Fibroblast of mammary gland (primary cell): ENCODE data around the gene INSL3.

Source experiments
- DNase-seq: peaks from one replicate; pipeline ENCODE4 v3.0.0-alpha.2; 2010; ENCODE audit warnings: low read depth
- H3K4me3 ChIP-seq: 2 replicates; pipeline ENCODE4 v1.5.1; 2011; ENCODE audit warnings: low read depth, mild to moderate bottlenecking, low read length, moderate library complexity; ENCODE audit not compliant: control insufficient read depth
- TF ChIP-seq, protein P1 (sequence below): conservative IDR thresholded peaks from 2 replicates; pipeline ENCODE4 v1.5.1; 2011; ENCODE audit warnings: low read depth, low read length, inconsistent platforms; ENCODE audit not compliant: control insufficient read depth, insufficient read depth

INSL3 gene

DNA sequence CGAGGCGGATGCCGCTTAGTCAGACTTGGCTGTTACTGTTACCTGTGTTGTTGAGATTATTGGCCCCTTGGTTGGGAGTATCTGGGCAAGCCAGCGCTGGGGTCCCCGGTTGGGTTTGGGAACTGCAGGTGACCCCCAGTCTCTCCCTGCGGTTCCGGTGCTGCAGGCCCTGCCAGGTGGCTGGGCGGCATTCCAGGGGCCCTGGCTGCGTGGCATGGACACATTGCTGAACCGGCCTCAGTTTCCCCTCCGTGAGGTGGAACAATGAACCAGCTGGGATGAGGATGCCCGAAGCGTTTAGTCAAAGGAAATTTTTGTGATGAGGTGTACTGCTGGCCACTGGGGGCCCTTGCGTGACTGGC is 25.8 kb downstream of the INSL3 start:
- TF ChIP-seq, protein P1, sequence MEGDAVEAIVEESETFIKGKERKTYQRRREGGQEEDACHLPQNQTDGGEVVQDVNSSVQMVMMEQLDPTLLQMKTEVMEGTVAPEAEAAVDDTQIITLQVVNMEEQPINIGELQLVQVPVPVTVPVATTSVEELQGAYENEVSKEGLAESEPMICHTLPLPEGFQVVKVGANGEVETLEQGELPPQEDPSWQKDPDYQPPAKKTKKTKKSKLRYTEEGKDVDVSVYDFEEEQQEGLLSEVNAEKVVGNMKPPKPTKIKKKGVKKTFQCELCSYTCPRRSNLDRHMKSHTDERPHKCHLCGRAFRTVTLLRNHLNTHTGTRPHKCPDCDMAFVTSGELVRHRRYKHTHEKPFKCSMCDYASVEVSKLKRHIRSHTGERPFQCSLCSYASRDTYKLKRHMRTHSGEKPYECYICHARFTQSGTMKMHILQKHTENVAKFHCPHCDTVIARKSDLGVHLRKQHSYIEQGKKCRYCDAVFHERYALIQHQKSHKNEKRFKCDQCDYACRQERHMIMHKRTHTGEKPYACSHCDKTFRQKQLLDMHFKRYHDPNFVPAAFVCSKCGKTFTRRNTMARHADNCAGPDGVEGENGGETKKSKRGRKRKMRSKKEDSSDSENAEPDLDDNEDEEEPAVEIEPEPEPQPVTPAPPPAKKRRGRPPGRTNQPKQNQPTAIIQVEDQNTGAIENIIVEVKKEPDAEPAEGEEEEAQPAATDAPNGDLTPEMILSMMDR = no peak
- DNase-seq = no peak
- no peak overlapping the region for H3K4me3 ChIP-seq

GRCh38 chr19:17794731-17795494 is 26.4 kb downstream of the INSL3 start, which contains the start of gene B3GNT3:
Gene B3GNT3, plus strand, starts transcription at chr19:17795138. Its CDS starts 12,670 bp downstream, at chr19:17807808.
- TF ChIP-seq, protein P1 = no peak
- no peak for DNase-seq
- H3K4me3 ChIP-seq = no peak within 1 kb of the TSS

DNA sequence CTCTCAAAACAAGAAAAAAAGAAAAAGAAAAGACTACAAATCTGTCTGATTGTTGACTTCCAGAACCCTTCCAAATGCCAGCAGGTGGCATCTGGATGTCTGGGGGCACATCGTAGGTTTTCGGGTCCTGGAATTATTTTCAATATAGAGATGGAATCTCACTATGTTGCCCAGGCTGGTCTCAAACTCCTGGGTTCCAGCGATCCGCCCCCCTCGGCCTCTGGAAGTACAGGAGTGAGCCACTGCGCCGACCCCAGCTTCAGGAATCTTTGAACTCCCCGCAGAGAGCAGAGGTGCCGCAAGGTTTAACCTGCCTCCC is 26.9 kb downstream of the INSL3 start:
- TF ChIP-seq, protein P1 = no peak
- no peak for DNase-seq
- no peak overlapping the region for H3K4me3 ChIP-seq

GRCh38 chr19:17790059-17790780 is 31.1 kb downstream of the INSL3 start:
- no peak for DNase-seq
- TF ChIP-seq, protein P1 = no peak
- H3K4me3 ChIP-seq = no peak overlapping the region

- DNase-seq = no peak
- H3K4me3 ChIP-seq = no peak overlapping the region
- TF ChIP-seq, protein P1 = no peak
These were observed 32.7 kb downstream of the INSL3 start for GRCh38 chr19:17788632-17789031.

DNA sequence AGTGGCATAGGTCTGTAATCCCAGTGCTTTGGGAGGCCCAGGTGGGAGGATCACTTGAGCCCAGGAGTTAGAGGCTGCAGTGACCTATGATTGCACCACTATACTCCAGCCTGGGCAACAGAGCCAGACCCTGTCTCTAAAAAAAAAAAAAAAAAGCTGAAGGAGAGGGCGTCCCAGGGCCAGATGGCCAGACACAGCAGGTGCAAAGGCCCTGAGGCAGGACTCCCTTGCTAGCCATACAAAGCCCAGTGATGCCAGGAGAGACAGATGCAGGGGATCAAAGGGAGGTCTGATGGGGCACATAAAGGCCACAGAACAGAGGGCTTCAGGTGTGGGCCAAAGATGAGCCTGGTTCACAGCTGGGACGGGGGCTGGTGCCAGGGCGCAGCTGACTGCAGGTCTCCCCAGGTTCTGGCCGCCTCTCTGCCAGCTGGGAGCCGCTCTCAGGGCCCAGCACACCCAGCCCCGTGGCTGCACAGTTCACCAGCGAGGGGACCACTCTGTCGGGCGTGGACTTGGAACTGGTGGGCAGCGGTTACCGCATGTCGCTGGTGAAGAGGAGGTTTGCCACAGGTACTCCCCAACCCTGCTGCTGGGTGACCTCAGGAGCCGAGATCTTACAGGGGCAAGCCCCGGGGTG is 33.9 kb downstream of the INSL3 start:
- no peak for DNase-seq
- TF ChIP-seq, protein P1 = no peak
- H3K4me3 ChIP-seq = no peak overlapping the region
